Neural progenitor cell (in vitro differentiated cells): ENCODE measurements around the gene CNTROB. TPM values are rescaled to one million over a fixed set of nuclear protein-coding genes. Genes with fewer than 3 reads are reported as not detected.

Experiments
- DNase-seq: peaks from one replicate; pipeline ENCODE4 v3.0.0-alpha.2; 2016; ENCODE audit warnings: low spot score
- H2AFZ ChIP-seq: fragments of 200-600 bp; sonication (generic); replicated peaks from 2 replicates; pipeline ENCODE4 v1.6.1; 2016; ENCODE audit warnings: antibody characterized with exemption
- H3F3A ChIP-seq: fragments of 200-600 bp; sonication (generic); 2 replicates; pipeline ENCODE4 v1.6.1; 2016; ENCODE audit warnings: antibody characterized with exemption, low read depth
- H3K27ac ChIP-seq: fragments of 200-600 bp; sonication (generic); 2 replicates; pipeline ENCODE4 v1.5.1; 2016; ENCODE audit warnings: mild to moderate bottlenecking
- H3K27me3 ChIP-seq: fragments of 200-600 bp; sonication (generic); 2 replicates; pipeline ENCODE4 v1.6.1; 2016; ENCODE audit warnings: mild to moderate bottlenecking, moderate library complexity
- H3K36me3 ChIP-seq: fragments of 200-600 bp; sonication (generic); 2 replicates; pipeline ENCODE4 v1.5.1; 2016
- H3K4me1 ChIP-seq: fragments of 200-600 bp; sonication (generic); 2 replicates; pipeline ENCODE4 v1.6.1; 2016; ENCODE audit warnings: mixed run types
- H3K4me2 ChIP-seq: fragments of 200-600 bp; sonication (generic); 2 replicates; pipeline ENCODE4 v1.6.1; 2016
- H3K4me3 ChIP-seq: fragments of 200-600 bp; sonication (generic); 2 replicates; pipeline ENCODE4 v1.5.1; 2016
- H3K79me2 ChIP-seq: fragments of 200-600 bp; sonication (generic); 2 replicates; pipeline ENCODE4 v1.6.1; 2016; ENCODE audit warnings: low read depth
- H3K9ac ChIP-seq: fragments of 200-600 bp; sonication (generic); 2 replicates; pipeline ENCODE4 v1.6.1; 2016
- H3K9me3 ChIP-seq: fragments of 200-600 bp; sonication (generic); 2 replicates; pipeline ENCODE4 v1.5.1; 2016; ENCODE audit warnings: low read depth
- H4K20me1 ChIP-seq: fragments of 200-600 bp; sonication (generic); 2 replicates; pipeline ENCODE4 v1.6.1; 2016; ENCODE audit warnings: low read depth
- H3K27ac Mint-ChIP-seq: 3 replicates; pipeline ENCODE4 v1.8.0; 2021; ENCODE audit warnings: mixed read lengths
- H3K27me3 Mint-ChIP-seq: 2 replicates; pipeline ENCODE4 v1.8.0; 2022; ENCODE audit warnings: low read depth, mild to moderate bottlenecking, inconsistent platforms, moderate library complexity, mixed read lengths; ENCODE audit not compliant: insufficient read depth
- H3K36me3 Mint-ChIP-seq: 3 replicates; pipeline ENCODE4 v1.8.0; 2021; ENCODE audit warnings: mixed read lengths
- H3K4me1 Mint-ChIP-seq: 3 replicates; pipeline ENCODE4 v1.8.0; 2021; ENCODE audit warnings: mixed read lengths
- H3K4me3 Mint-ChIP-seq: 3 replicates; pipeline ENCODE4 v1.8.0; 2021; ENCODE audit warnings: mild to moderate bottlenecking, moderate library complexity, mixed read lengths
- H3K9me3 Mint-ChIP-seq: 3 replicates; pipeline ENCODE4 v1.8.0; 2020; ENCODE audit warnings: mixed read lengths
- EZH2 ChIP-seq: fragments of 200-600 bp; sonication (generic); IDR thresholded peaks from 2 replicates; pipeline ENCODE4 v1.6.1; 2017; ENCODE audit warnings: antibody characterized with exemption, mild to moderate bottlenecking, moderate library complexity
- EZH2phosphoT487 ChIP-seq: fragments of 200-600 bp; sonication (generic); IDR thresholded peaks from 2 replicates; pipeline ENCODE4 v1.6.1; 2017; ENCODE audit warnings: antibody characterized with exemption
- total RNA-seq: library from RNA; depleted of rRNA; stranded (reverse); fragments of >200 nt; gene quantifications from 2 replicates; pipeline ENCODE4 v1.2.3, GENCODE V29; 2015; ENCODE audit warnings: low replicate concordance
- TF ChIP-seq, protein P1 (sequence below): fragments of 200-600 bp; sonication (generic); IDR thresholded peaks from 2 replicates; pipeline ENCODE4 v1.5.1; 2017; ENCODE audit warnings: antibody characterized with exemption, mild to moderate bottlenecking

The CNTROB gene
- total RNA-seq, 1 donor from 2014 or later = 21.2 TPM

DNA sequence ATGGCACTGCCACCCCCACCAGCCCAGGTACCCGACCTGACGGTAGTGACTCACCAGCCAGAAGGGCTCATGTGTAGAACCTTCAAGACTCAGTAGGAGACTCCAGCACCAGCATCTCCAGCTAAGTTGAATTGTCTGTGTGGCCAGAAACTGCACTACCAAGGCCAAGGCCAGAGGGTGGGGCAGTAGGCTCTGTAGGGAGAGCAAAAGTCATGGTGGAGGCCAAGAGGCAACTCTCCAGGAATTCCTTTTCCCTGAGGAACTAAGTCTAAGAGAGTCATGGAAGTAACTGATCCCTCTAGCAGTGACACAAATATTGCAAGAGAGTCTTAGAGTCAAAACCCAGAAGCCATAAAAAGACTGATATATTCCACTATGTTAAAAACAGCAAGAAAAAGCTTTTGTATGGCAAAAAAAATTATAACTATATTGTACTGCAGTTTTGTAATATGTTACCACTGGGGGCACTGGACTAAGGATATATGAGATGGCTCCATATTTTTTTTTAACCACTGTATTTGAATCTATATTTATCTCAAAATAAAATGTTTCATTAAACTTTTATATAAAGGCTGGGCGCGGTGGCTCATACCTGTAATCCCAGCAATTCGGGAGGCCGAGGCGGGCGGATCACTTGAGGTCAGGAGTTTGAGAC lies 40.3 kb downstream of the CNTROB start:
- H3K4me3 Mint-ChIP-seq = no peak overlapping the region
- DNase-seq = no peak
- H3K4me1 ChIP-seq = no peaks in the 10 kb centered on the region

DNA sequence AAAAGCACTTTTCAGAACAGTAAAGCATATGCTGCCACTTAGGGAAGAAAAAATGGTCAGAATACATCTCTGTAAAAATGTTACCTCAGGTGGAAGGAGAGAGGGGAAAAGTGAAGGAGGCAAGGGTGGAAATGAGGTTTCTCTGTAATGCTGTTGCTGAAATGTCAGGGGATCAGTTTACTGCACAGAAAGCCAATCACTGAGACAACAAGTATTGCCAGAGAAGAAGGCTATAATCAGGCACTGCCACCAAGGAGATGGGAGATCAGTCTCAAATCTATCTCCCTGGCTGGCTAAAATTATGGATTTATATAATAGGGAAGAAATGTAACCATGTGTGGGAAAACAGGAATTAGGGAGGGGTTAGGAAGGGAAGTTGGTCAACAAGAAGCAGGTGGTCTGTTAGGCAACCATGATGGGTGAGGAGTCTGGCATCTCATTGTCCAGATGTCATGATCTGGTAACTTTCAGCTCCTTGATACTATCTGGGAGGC lies 42.7 kb downstream of the CNTROB start:
- Histone ChIP-seq H3K79me2 (no peaks in the 10 kb centered on the region), H3K9ac (no peak overlapping the region), H3K9me3 (no peaks in the 10 kb centered on the region), H2AFZ (no peak overlapping the region), H3K4me1 (no peaks in the 10 kb centered on the region), H3K4me2 (no peak overlapping the region), H3K36me3 (no peaks in the 10 kb centered on the region), H3K27ac (no peak overlapping the region), H4K20me1 (no peaks in the 10 kb centered on the region), H3F3A (no peaks in the 10 kb centered on the region), H3K27me3 (peaks cover 6% of the 10 kb centered on the region), H3K4me3 (no peak overlapping the region)
- H3K27me3 Mint-ChIP-seq = peaks cover 4% of the 10 kb centered on the region
- no peak for TF ChIP-seq EZH2
- no peak for TF ChIP-seq EZH2phosphoT487
- TF ChIP-seq, protein P1, sequence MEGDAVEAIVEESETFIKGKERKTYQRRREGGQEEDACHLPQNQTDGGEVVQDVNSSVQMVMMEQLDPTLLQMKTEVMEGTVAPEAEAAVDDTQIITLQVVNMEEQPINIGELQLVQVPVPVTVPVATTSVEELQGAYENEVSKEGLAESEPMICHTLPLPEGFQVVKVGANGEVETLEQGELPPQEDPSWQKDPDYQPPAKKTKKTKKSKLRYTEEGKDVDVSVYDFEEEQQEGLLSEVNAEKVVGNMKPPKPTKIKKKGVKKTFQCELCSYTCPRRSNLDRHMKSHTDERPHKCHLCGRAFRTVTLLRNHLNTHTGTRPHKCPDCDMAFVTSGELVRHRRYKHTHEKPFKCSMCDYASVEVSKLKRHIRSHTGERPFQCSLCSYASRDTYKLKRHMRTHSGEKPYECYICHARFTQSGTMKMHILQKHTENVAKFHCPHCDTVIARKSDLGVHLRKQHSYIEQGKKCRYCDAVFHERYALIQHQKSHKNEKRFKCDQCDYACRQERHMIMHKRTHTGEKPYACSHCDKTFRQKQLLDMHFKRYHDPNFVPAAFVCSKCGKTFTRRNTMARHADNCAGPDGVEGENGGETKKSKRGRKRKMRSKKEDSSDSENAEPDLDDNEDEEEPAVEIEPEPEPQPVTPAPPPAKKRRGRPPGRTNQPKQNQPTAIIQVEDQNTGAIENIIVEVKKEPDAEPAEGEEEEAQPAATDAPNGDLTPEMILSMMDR = no peak
- peaks cover 24% of the 10 kb centered on the region for H3K9me3 Mint-ChIP-seq
- DNase-seq = no peak
- no peaks in the 10 kb centered on the region for H3K4me1 Mint-ChIP-seq
- no peak overlapping the region for H3K27ac Mint-ChIP-seq
- H3K4me3 Mint-ChIP-seq = no peak overlapping the region
- H3K36me3 Mint-ChIP-seq = no peaks in the 10 kb centered on the region

More for the DNA sequence above, 40.3 kb downstream of the CNTROB start:
- no peaks in the 10 kb centered on the region for H3K36me3 Mint-ChIP-seq
- no peaks in the 10 kb centered on the region for H4K20me1 ChIP-seq
- peaks cover 6% of the 10 kb centered on the region for H3K27me3 ChIP-seq
- H3K9me3 ChIP-seq = no peaks in the 10 kb centered on the region
- H3K27ac Mint-ChIP-seq = no peak overlapping the region
- H3K27me3 Mint-ChIP-seq = no peaks in the 10 kb centered on the region
- no peak overlapping the region for H3K9ac ChIP-seq
- no peaks in the 10 kb centered on the region for H3K4me1 Mint-ChIP-seq
- peaks cover 28% of the 10 kb centered on the region for H3K9me3 Mint-ChIP-seq
- H3K36me3 ChIP-seq = no peaks in the 10 kb centered on the region
- H3K27ac ChIP-seq = no peak overlapping the region
- H2AFZ ChIP-seq = no peak overlapping the region
- H3K79me2 ChIP-seq = no peaks in the 10 kb centered on the region
- no peak overlapping the region for H3K4me3 ChIP-seq
- TF ChIP-seq, protein P1 = no peak
- TF ChIP-seq EZH2phosphoT487 (no peak), EZH2 (no peak)
- H3F3A ChIP-seq = no peaks in the 10 kb centered on the region
- no peak overlapping the region for H3K4me2 ChIP-seq

DNA sequence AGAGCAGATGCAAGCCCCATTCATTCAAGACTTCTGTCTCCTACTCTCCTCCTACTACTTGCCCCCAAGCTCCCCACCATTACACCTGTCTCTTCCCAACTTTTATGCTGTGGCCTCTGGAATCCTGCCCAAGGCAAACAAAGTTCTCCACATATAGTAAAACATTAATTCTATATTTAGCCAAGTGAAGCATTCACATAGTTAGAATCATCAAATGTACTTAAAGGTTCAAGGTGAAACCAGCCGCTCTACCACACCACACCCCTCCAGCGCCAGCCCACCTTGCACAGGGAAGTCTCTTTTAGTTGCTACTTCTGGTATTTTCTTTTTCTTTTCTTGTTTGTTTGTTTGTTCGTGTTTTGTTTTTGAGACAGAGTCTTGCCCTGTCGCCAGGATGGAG lies 45.0 kb downstream of the CNTROB start:
- no peaks in the 10 kb centered on the region for H3K4me1 ChIP-seq
- no peak overlapping the region for H2AFZ ChIP-seq
- peaks cover 4% of the 10 kb centered on the region for H3K27me3 Mint-ChIP-seq
- H3K27ac ChIP-seq = no peak overlapping the region
- peaks cover 1% of the 10 kb centered on the region for H3K27me3 ChIP-seq
- H3K36me3 ChIP-seq = no peaks in the 10 kb centered on the region
- no peaks in the 10 kb centered on the region for H3K9me3 ChIP-seq
- H3K4me3 Mint-ChIP-seq = no peak overlapping the region
- H3K4me1 Mint-ChIP-seq = no peaks in the 10 kb centered on the region
- H3K9me3 Mint-ChIP-seq = peaks cover 24% of the 10 kb centered on the region
- H3K4me3 ChIP-seq = no peak overlapping the region
- TF ChIP-seq EZH2phosphoT487 = no peak
- no peak for TF ChIP-seq EZH2
- TF ChIP-seq, protein P1 = no peak
- H3K79me2 ChIP-seq = no peaks in the 10 kb centered on the region
- no peaks in the 10 kb centered on the region for H3F3A ChIP-seq
- no peaks in the 10 kb centered on the region for H4K20me1 ChIP-seq
- DNase-seq = no peak
- H3K4me2 ChIP-seq = no peak overlapping the region
- no peak overlapping the region for H3K9ac ChIP-seq
- H3K36me3 Mint-ChIP-seq = no peaks in the 10 kb centered on the region
- no peak overlapping the region for H3K27ac Mint-ChIP-seq
